K562 (cell line): ENCODE data around the gene TMEM184A. TPM values are rescaled to one million over a fixed set of nuclear protein-coding genes. Genes with fewer than 3 reads are reported as not detected.

Experiments used
- ATAC-seq: fragments of 200-7000 bp; cut with Tn5 transposase; 3 replicates; pipeline ENCODE4 v1.9.1; 2020; ENCODE audit warnings: moderate library complexity
- BruUV-seq: library from RNA; stranded (reverse); fragments of 400-500 nt; replicated peaks from 2 replicates; lab custom pipeline; 2021; lab: Mats Ljungman, UMichigan
- CTCF ChIA-PET: fragments of 300-600 bp; formaldehyde crosslinking; extraction: SDS; loops from one replicate; lab custom pipeline; 2021; ENCODE audit warnings: low intra/inter-chr PET ratio; lab: Yijun Ruan, JAX
- POLR2A ChIA-PET: fragments of 300-600, 350-650 bp; sonication (Branson Sonifier 250); formaldehyde crosslinking; extraction: SDS; loops from one replicate; lab custom pipeline; 2021; ENCODE audit warnings: antibody characterized with exemption, inconsistent platforms; lab: Yijun Ruan, JAX
- DNase-seq, 4 experiments: peaks; one replicate each; pipeline versions ENCODE4 v3.0.0 to v3.0.0-alpha.2; 2011 to 2018; ENCODE audit warnings: low spot score in 3 of 4, mixed read lengths in 3 of 4; ENCODE audit errors: extremely low read depth in 1 of 4
- FAIRE-seq: peaks from 2 replicates; lab custom pipeline; 2011; peaks lifted over from hg19 to GRCh38; lab: Jason Lieb, UNC
- H2AFZ ChIP-seq: 2 replicates; pipeline ENCODE4 v1.6.0; 2011; ENCODE audit warnings: low read depth, low read length, control low read depth, inconsistent platforms
- H3K27ac ChIP-seq: fragments of 200-600 bp; 3 replicates; pipeline ENCODE4 v1.8.0; 2011; ENCODE audit warnings: low read depth, mild to moderate bottlenecking, control low read depth, inconsistent platforms, low read length, moderate library complexity, mixed read lengths; ENCODE audit errors: extremely low read depth
- H3K27me3 ChIP-seq, 2 experiments: fragments of 300-600 bp in 1 of 2; 2 replicates in 1 of 2; 3 replicates in 1 of 2; pipeline versions ENCODE4 v1.6.0 to v1.8.0; 2011; ENCODE audit warnings: inconsistent platforms in 2 of 2, low read length in 2 of 2, mild to moderate bottlenecking in 1 of 2, mixed read lengths in 1 of 2, moderate library complexity in 1 of 2; ENCODE audit not compliant: control insufficient read depth in 2 of 2, insufficient read depth in 2 of 2
- H3K36me3 ChIP-seq: fragments of 300-600 bp; 3 replicates; pipeline ENCODE4 v1.8.0; 2011; ENCODE audit warnings: mild to moderate bottlenecking, low read length, inconsistent platforms; ENCODE audit not compliant: control insufficient read depth, insufficient read depth
- H3K4me1 ChIP-seq, 2 experiments: fragments of 200-600 bp in 1 of 2; replicated peaks in 1 of 2; 2 replicates in 1 of 2; 3 replicates in 1 of 2; pipeline versions ENCODE4 v1.5.1 to v1.8.0; 2011; ENCODE audit warnings: inconsistent platforms in 2 of 2, low read length in 2 of 2, mild to moderate bottlenecking in 1 of 2, mixed read lengths in 1 of 2, moderate library complexity in 1 of 2; ENCODE audit not compliant: control insufficient read depth in 2 of 2, insufficient read depth in 2 of 2
- H3K4me2 ChIP-seq: 2 replicates; pipeline ENCODE4 v1.6.1; 2011; ENCODE audit warnings: low read length, control low read depth, inconsistent platforms, mixed read lengths; ENCODE audit not compliant: insufficient read depth
- H3K4me3 ChIP-seq: fragments of 200-600 bp; sonication (generic), shearing (Covaris generic); 2 replicates; pipeline ENCODE4 v1.5.1; 2016; ENCODE audit warnings: control low read depth, inconsistent platforms
- H3K79me2 ChIP-seq: fragments of 200-600 bp; 3 replicates; pipeline ENCODE4 v1.8.0; 2011; ENCODE audit warnings: low read length, inconsistent platforms; ENCODE audit not compliant: control insufficient read depth, insufficient read depth
- H3K9ac ChIP-seq, 2 experiments: 2 replicates each; pipeline versions ENCODE4 v1.6.0 to v1.6.1; 2011; ENCODE audit warnings: low read depth in 2 of 2, low read length in 2 of 2, control low read depth in 1 of 2, inconsistent platforms in 1 of 2, mild to moderate bottlenecking in 1 of 2, mixed read lengths in 1 of 2; ENCODE audit not compliant: insufficient read depth in 1 of 2
- H3K9me1 ChIP-seq: one replicate; pipeline ENCODE4 v1.6.0; 2011; ENCODE audit warnings: inconsistent platforms, mild to moderate bottlenecking, low read length, moderate library complexity; ENCODE audit not compliant: control insufficient read depth, insufficient read depth
- H3K9me3 ChIP-seq: replicated peaks from 2 replicates; pipeline ENCODE4 v1.5.1; 2011; ENCODE audit warnings: low read depth, low read length, inconsistent platforms; ENCODE audit not compliant: control insufficient read depth, insufficient read depth
- H4K20me1 ChIP-seq: replicated peaks from 2 replicates; pipeline ENCODE4 v1.6.1; 2011; ENCODE audit warnings: low read length, inconsistent platforms, mixed read lengths; ENCODE audit not compliant: control insufficient read depth, insufficient read depth
- FOSL1 ChIP-seq: fragments of 200-800 bp; sonication (Bioruptor generic); conservative IDR thresholded peaks from 2 replicates; pipeline ENCODE4 v1.6.1; 2016; ENCODE audit warnings: missing genetic modification characterization, missing compliant biosample characterization
- GTF2E2 ChIP-seq: fragments of 200-800 bp; sonication (Bioruptor generic); IDR thresholded peaks from 2 replicates; pipeline ENCODE4 v1.6.1; 2016; ENCODE audit warnings: missing genetic modification characterization, missing compliant biosample characterization
- HMG20A ChIP-seq: fragments of 450-650 bp; formaldehyde crosslinking; conservative IDR thresholded peaks from 2 replicates; pipeline ENCODE4 v1.4.0; 2020; ENCODE audit warnings: mild to moderate bottlenecking, mixed read lengths
- LCOR ChIP-seq: sonication (generic); formaldehyde crosslinking; IDR thresholded peaks from 2 replicates; pipeline ENCODE4 v1.8.0; 2022; ENCODE audit warnings: mild to moderate bottlenecking, missing genetic modification reagents
- PRPF4 ChIP-seq: fragments of 200-400 bp; formaldehyde crosslinking; IDR thresholded peaks from one replicate; pipeline ENCODE4 v1.6.1; 2017; ENCODE audit warnings: low read length, low read depth, mild to moderate bottlenecking; ENCODE audit not compliant: insufficient read depth, poor library complexity, severe bottlenecking
- RBM39 ChIP-seq: fragments of 200-400 bp; formaldehyde crosslinking; optimal IDR thresholded peaks from 2 replicates; pipeline ENCODE3; 2018; ENCODE audit warnings: low read depth, low read length
- SAP30 ChIP-seq: fragments of 200-600 bp; sonication (generic); IDR thresholded peaks from 2 replicates; pipeline ENCODE4 v1.6.1; 2012; ENCODE audit warnings: borderline replicate concordance, low read depth, mild to moderate bottlenecking, moderate library complexity, low read length, control low read depth, inconsistent platforms; ENCODE audit not compliant: insufficient read depth, poor library complexity, severe bottlenecking
- ZFP36 ChIP-seq: fragments of 150-350 bp; IDR thresholded peaks from 2 replicates; pipeline ENCODE4 v1.6.1; 2018; ENCODE audit warnings: low read length, low read depth; ENCODE audit not compliant: partially characterized antibody
- ZNF589 ChIP-seq: fragments of 200-800 bp; sonication (Bioruptor generic); IDR thresholded peaks from 2 replicates; pipeline ENCODE4 v1.6.1; 2016; ENCODE audit warnings: low read depth, missing genetic modification characterization, missing compliant biosample characterization
- ZNF696 ChIP-seq: fragments of 250-450 bp; sonication (Bioruptor Pico); conservative IDR thresholded peaks from 2 replicates; pipeline ENCODE4 v1.4.0; 2020; ENCODE audit warnings: mild to moderate bottlenecking, moderate library complexity
- WGBS: fragments of 100-300 bp; shearing (Covaris generic); methylation state at CpG from one replicate; pipeline ENCODE4 v1.1.6; 2016; ENCODE audit warnings: low coverage, mixed read lengths; ENCODE audit not compliant: insufficient coverage; ENCODE audit errors: missing lambda C conversion rate; 5-methylcytosine and 5-hydroxymethylcytosine counted together
- in situ Hi-C: fragments of 300-500 bp; cut with MboI; formaldehyde crosslinking; loops from 4 replicates; pipeline ENCODE4 v1.15.0; 2018; ENCODE audit warnings: inconsistent platforms, mixed read lengths
- intact Hi-C: fragments of 100-400 bp; cut with micrococcal nuclease; formaldehyde crosslinking; loops from 2 replicates; pipeline ENCODE4 v1.14.2; 2022
- polyA plus RNA-seq, 8 experiments: library from polyadenylated mRNA; depleted of rRNA in 4 of 8; stranded (reverse) in 5 of 8; unstranded in 3 of 8; fragments of >200 nt; fragmentation: Nextera tagmentation in 2 of 8; fragmentation: Illumina TruSeq in 1 of 8; extraction: Ambion mirVana in 2 of 8; extraction: Trizol in 1 of 8; gene quantifications; 2 replicates each; pipeline versions ENCODE4 v1.2.1 to v1.2.3, GENCODE V29; 2011 to 2014; ENCODE audit warnings: inconsistent platforms in 1 of 8, missing spikeins in 1 of 8
- total RNA-seq, 7 experiments: library from RNA; depleted of rRNA in 6 of 7; stranded (reverse); fragments of >200 nt in 6 of 7; fragmentation: Illumina TruSeq in 2 of 7; extraction: Trizol in 2 of 7; gene quantifications; 2 replicates each; pipeline versions ENCODE4 v1.2.1 to v1.2.3, GENCODE V29; 2011 to 2021; ENCODE audit warnings: low replicate concordance in 1 of 7
- TF ChIP-seq, protein P1 (sequence below): IDR thresholded peaks from 2 replicates; pipeline ENCODE4 v1.6.1; 2016; ENCODE audit warnings: missing genetic modification characterization, missing compliant biosample characterization
- TF ChIP-seq, protein P2 (sequence below), 2 experiments: fragments of 450-650 bp in 1 of 2; IDR thresholded peaks; 2 replicates each; pipeline ENCODE4 v1.6.1; 2011 to 2017; ENCODE audit warnings: low read depth in 2 of 2, antibody characterized with exemption in 1 of 2, borderline replicate concordance in 1 of 2, low read length in 1 of 2, mild to moderate bottlenecking in 1 of 2, mixed read lengths in 1 of 2; ENCODE audit not compliant: control insufficient read depth in 1 of 2
- TF ChIP-seq, protein P3 (sequence below), 3 experiments: IDR thresholded peaks in 2 of 3; conservative IDR thresholded peaks in 1 of 3; 2 replicates each; pipeline ENCODE4 v1.5.1; 2011 to 2012; ENCODE audit warnings: low read length in 3 of 3, mild to moderate bottlenecking in 3 of 3, control low read depth in 2 of 3, improper control_type of control experiment in 1 of 3, inconsistent platforms in 1 of 3, low read depth in 1 of 3, mixed read lengths in 1 of 3, moderate library complexity in 1 of 3; ENCODE audit not compliant: insufficient read depth in 2 of 3
- TF ChIP-seq, protein P4 (sequence below), 2 experiments: fragments of 450-650 bp in 1 of 2; sonication (generic) in 1 of 2; formaldehyde crosslinking; conservative IDR thresholded peaks; 2 replicates each; pipeline versions ENCODE4 v1.4.0 to v1.8.1; 2020 to 2022; ENCODE audit warnings: mild to moderate bottlenecking in 1 of 2, missing genetic modification reagents in 1 of 2

Gene TMEM184A
- total and polyA plus RNA-seq, 9 of the 15 experiments (the other 6 are each of a cell fraction or from before 2014, with no cell fraction given) = 0.10 to 0.18 (median 0.11) TPM; not detected in 6

DNA sequence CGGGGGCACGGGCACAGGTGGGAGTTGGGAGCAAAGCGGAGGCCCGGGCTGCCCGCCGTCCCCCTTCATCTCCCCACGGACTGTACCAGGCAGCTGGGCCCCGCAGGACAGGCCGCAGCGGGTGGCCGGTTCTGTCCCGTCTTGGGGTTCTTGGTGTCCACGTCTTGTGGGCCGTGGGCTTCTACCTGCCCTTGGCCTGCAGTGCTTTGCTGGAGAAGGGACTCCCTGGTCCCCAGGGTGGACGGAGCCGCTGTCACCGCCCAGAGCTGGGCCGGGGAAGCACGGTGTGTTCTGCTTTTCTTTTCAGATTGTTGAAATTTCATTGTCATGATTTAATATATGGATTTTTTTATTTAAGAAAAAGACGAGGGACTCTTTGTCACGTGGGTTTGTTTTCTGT lies 13.7 kb downstream of the TMEM184A start:
- no TSS peak for BruUV-seq
- ChIA-PET CTCF (no interaction called here), POLR2A (interaction anchor here (0.5 to 1.0 kb wide), 2 partner anchors 10 to 49 kb away, joined by 3 read pairs; no protein-coding TSS in a partner anchor)
- WGBS = 85% methylated on average over 16 of the region's 21 CpGs
- Histone ChIP-seq H3K27ac (no peak overlapping the region), H3K4me3 (no peak overlapping the region), H4K20me1 (peaks cover 9% of the 10 kb centered on the region), H3K9me1 (peaks cover 10% of the 10 kb centered on the region), H3K9me3 (no peaks in the 10 kb centered on the region), H3K4me2 (no peak overlapping the region), H3K9ac (no peak overlapping the region), H3K27me3 (no peaks in the 10 kb centered on the region), H3K36me3 (peaks cover 37% of the 10 kb centered on the region; the same call in 2 of the 3 replicates), H2AFZ (no peak overlapping the region), H3K4me1 (peaks cover 6 to 83% of the 10 kb centered on the region in 2 experiments; a peak in 4 of 5 replicates), H3K79me2 (peaks cover 14% of the 10 kb centered on the region)
- ATAC-seq (no peak), FAIRE-seq (no peak), DNase-seq (no peak)
- in situ Hi-C loops = no loop called here
- intact Hi-C loops = no loop called here
- TF ChIP-seq, protein P1, sequence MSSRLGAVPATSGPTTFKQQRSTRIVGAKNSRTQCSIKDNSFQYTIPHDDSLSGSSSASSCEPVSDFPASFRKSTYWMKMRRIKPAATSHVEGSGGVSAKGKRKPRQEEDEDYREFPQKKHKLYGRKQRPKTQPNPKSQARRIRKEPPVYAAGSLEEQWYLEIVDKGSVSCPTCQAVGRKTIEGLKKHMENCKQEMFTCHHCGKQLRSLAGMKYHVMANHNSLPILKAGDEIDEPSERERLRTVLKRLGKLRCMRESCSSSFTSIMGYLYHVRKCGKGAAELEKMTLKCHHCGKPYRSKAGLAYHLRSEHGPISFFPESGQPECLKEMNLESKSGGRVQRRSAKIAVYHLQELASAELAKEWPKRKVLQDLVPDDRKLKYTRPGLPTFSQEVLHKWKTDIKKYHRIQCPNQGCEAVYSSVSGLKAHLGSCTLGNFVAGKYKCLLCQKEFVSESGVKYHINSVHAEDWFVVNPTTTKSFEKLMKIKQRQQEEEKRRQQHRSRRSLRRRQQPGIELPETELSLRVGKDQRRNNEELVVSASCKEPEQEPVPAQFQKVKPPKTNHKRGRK (tag) = no peak
- no peak for TF ChIP-seq SAP30
- TF ChIP-seq HMG20A (CRISPR knock-in tag) = no peak
- TF ChIP-seq RBM39 = no peak
- no peak for TF ChIP-seq FOSL1
- TF ChIP-seq LCOR (CRISPR knock-in tag) = no peak
- TF ChIP-seq ZNF589 (CRISPR knock-in tag) = no peak
- TF ChIP-seq, protein P2, sequence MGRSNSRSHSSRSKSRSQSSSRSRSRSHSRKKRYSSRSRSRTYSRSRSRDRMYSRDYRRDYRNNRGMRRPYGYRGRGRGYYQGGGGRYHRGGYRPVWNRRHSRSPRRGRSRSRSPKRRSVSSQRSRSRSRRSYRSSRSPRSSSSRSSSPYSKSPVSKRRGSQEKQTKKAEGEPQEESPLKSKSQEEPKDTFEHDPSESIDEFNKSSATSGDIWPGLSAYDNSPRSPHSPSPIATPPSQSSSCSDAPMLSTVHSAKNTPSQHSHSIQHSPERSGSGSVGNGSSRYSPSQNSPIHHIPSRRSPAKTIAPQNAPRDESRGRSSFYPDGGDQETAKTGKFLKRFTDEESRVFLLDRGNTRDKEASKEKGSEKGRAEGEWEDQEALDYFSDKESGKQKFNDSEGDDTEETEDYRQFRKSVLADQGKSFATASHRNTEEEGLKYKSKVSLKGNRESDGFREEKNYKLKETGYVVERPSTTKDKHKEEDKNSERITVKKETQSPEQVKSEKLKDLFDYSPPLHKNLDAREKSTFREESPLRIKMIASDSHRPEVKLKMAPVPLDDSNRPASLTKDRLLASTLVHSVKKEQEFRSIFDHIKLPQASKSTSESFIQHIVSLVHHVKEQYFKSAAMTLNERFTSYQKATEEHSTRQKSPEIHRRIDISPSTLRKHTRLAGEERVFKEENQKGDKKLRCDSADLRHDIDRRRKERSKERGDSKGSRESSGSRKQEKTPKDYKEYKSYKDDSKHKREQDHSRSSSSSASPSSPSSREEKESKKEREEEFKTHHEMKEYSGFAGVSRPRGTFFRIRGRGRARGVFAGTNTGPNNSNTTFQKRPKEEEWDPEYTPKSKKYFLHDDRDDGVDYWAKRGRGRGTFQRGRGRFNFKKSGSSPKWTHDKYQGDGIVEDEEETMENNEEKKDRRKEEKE (IDR thresholded peaks at IDR 0.05; ENCODE audit: borderline replicate concordance in 1 of 2, control insufficient read depth in 1 of 2, low read depth in 2 of 2, low read length in 1 of 2) = no peak
- TF ChIP-seq, protein P3, sequence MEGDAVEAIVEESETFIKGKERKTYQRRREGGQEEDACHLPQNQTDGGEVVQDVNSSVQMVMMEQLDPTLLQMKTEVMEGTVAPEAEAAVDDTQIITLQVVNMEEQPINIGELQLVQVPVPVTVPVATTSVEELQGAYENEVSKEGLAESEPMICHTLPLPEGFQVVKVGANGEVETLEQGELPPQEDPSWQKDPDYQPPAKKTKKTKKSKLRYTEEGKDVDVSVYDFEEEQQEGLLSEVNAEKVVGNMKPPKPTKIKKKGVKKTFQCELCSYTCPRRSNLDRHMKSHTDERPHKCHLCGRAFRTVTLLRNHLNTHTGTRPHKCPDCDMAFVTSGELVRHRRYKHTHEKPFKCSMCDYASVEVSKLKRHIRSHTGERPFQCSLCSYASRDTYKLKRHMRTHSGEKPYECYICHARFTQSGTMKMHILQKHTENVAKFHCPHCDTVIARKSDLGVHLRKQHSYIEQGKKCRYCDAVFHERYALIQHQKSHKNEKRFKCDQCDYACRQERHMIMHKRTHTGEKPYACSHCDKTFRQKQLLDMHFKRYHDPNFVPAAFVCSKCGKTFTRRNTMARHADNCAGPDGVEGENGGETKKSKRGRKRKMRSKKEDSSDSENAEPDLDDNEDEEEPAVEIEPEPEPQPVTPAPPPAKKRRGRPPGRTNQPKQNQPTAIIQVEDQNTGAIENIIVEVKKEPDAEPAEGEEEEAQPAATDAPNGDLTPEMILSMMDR (IDR thresholded peaks at IDR 0.05 in 2 of 3, conservative IDR thresholded peaks at IDR 0.05 in 1 of 3; ENCODE audit: insufficient read depth in 2 of 3, low read depth in 1 of 3, low read length in 3 of 3) = no peak
- no peak for TF ChIP-seq ZFP36
- no peak for TF ChIP-seq ZNF696 (CRISPR knock-in tag)
- TF ChIP-seq, protein P4, sequence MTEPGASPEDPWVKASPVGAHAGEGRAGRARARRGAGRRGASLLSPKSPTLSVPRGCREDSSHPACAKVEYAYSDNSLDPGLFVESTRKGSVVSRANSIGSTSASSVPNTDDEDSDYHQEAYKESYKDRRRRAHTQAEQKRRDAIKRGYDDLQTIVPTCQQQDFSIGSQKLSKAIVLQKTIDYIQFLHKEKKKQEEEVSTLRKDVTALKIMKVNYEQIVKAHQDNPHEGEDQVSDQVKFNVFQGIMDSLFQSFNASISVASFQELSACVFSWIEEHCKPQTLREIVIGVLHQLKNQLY (CRISPR knock-in tag; conservative IDR thresholded peaks at IDR 0.05) = no peak
- no peak for TF ChIP-seq PRPF4
- no peak for TF ChIP-seq GTF2E2 (tag)
